Fibroblast of skin of left quadriceps (primary cell): Measurements from ENCODE around the gene GNAZ.

ENCODE experiments used
- DNase-seq, 2 experiments: peaks; one replicate each; pipeline ENCODE4 v3.0.0-alpha.2; 2013; ENCODE audit warnings: low read depth in 2 of 2

GNAZ gene

GRCh38 chr22:23155143-23155542 lies 84.8 kb downstream of the GNAZ start:
- DNase-seq = no peak

- no peak for DNase-seq
These were observed 85.5 kb downstream of the GNAZ start for GRCh38 chr22:23155831-23156230.

- DNase-seq = no peak
These were observed 86.0 kb downstream of the GNAZ start for GRCh38 chr22:23156286-23156685.

- no peak for DNase-seq
These were observed 87.5 kb downstream of the GNAZ start for GRCh38 chr22:23157560-23158515.

GRCh38 chr22:23158516-23159290 lies 88.4 kb downstream of the GNAZ start:
- DNase-seq = no peak

GRCh38 chr22:23159291-23159630 lies 88.9 kb downstream of the GNAZ start:
- no peak for DNase-seq

- DNase-seq = no peak
These were observed 90.7 kb downstream of the GNAZ start for GRCh38 chr22:23161029-23161428.

- no peak for DNase-seq
These were observed 91.3 kb downstream of the GNAZ start for GRCh38 chr22:23161574-23161973.

GRCh38 chr22:23163665-23164064 lies 93.3 kb downstream of the GNAZ start:
- no peak for DNase-seq

- DNase-seq = no peak
These were observed 93.8 kb downstream of the GNAZ start for GRCh38 chr22:23164091-23164490.

- no peak for DNase-seq
These were observed 95.9 kb downstream of the GNAZ start for GRCh38 chr22:23166042-23166831.

- no peak for DNase-seq
These were observed 96.7 kb downstream of the GNAZ start for GRCh38 chr22:23166841-23167616.

GRCh38 chr22:23168391-23169042 lies 98.2 kb downstream of the GNAZ start:
- DNase-seq = no peak

- DNase-seq = no peak
These were observed 98.7 kb downstream of the GNAZ start for GRCh38 chr22:23169043-23169406.
